Natural killer cell (primary cell): ENCODE measurements around the gene HMCES. TPM values are rescaled to one million over a fixed set of nuclear protein-coding genes. Genes with fewer than 3 reads are reported as not detected.
"Not testable (repeated sequence)": the region's sequence is repeated elsewhere in the genome, so short reads cannot be mapped to it uniquely, and the experiment has no call there.

ENCODE experiments used
- ATAC-seq, 3 donors: fragments of 150-1000 bp in 2 of 3; fragments of 200-7000 bp in 1 of 3; cut with Tn5 transposase; 1 replicate in 1 of 3; 2 replicates in 2 of 3; pipeline ENCODE4 v1.10.0; 2021; ENCODE audit warnings: mild to moderate bottlenecking in 2 of 3, moderate library complexity in 2 of 3
- DNase-seq, 2 donors: peaks; one replicate each; pipeline versions ENCODE4 v3.0.0 to v3.0.0-alpha.2; 2013 to 2021; ENCODE audit warnings: mixed read lengths in 1 of 2
- H3K27ac ChIP-seq: one replicate; pipeline ENCODE4 v1.5.1; 2013; ENCODE audit warnings: mild to moderate bottlenecking, low read length
- H3K27me3 ChIP-seq: one replicate; pipeline ENCODE4 v1.6.1; 2013; ENCODE audit warnings: low read length; ENCODE audit not compliant: control insufficient read depth, insufficient read depth
- H3K36me3 ChIP-seq: one replicate; pipeline ENCODE4 v1.6.1; 2013; ENCODE audit warnings: low read length; ENCODE audit not compliant: control insufficient read depth, insufficient read depth
- H3K4me1 ChIP-seq: one replicate; pipeline ENCODE4 v1.6.1; 2013; ENCODE audit warnings: low read length; ENCODE audit not compliant: control insufficient read depth, insufficient read depth
- H3K4me3 ChIP-seq: one replicate; pipeline ENCODE4 v1.5.1; 2013; ENCODE audit warnings: low read length
- H3K9me3 ChIP-seq: one replicate; pipeline ENCODE4 v1.6.1; 2013; ENCODE audit warnings: low read length; ENCODE audit not compliant: control insufficient read depth, insufficient read depth
- H3K27ac Mint-ChIP-seq, 2 donors: one replicate each; pipeline ENCODE4 v1.8.0; 2022; ENCODE audit warnings: mild to moderate bottlenecking in 2 of 2, mixed read lengths in 2 of 2, moderate library complexity in 1 of 2
- H3K27me3 Mint-ChIP-seq, 2 donors: one replicate each; pipeline ENCODE4 v1.8.0; 2022; ENCODE audit warnings: low read depth in 2 of 2, mixed read lengths in 2 of 2
- H3K36me3 Mint-ChIP-seq: one replicate; pipeline ENCODE4 v1.8.0; 2022; ENCODE audit warnings: mixed read lengths
- H3K4me1 Mint-ChIP-seq, 2 donors: one replicate each; pipeline ENCODE4 v1.8.0; 2022; ENCODE audit warnings: mixed read lengths in 2 of 2
- H3K4me3 Mint-ChIP-seq: one replicate; pipeline ENCODE4 v1.8.0; 2022; ENCODE audit warnings: mild to moderate bottlenecking, moderate library complexity, mixed read lengths
- H3K9me3 Mint-ChIP-seq, 2 donors: one replicate each; pipeline ENCODE4 v1.8.0; 2022; ENCODE audit warnings: mixed read lengths in 2 of 2
- WGBS: methylation state at CpG from one replicate; pipeline ENCODE4 v1.1.7; 2013; ENCODE audit warnings: missing lambda C conversion rate; ENCODE audit not compliant: insufficient coverage; 5-methylcytosine and 5-hydroxymethylcytosine counted together
- intact Hi-C: fragments of 100-400 bp; cut with micrococcal nuclease; formaldehyde crosslinking; loops from one replicate; pipeline ENCODE4 v1.14.2; 2022
- total RNA-seq, 4 donors: library from RNA; stranded (reverse); fragments of 120-200 nt in 1 of 4; gene quantifications; one replicate each; pipeline versions ENCODE4 v1.2.3 to v1.2.4, GENCODE V29; 2013 to 2022
- TF ChIP-seq, protein P1 (sequence below): fragments of 200-600 bp; IDR thresholded peaks from one replicate; pipeline ENCODE4 v1.8.0; 2022; ENCODE audit warnings: antibody characterized with exemption

The HMCES gene
- total RNA-seq, 3 donors from 2014 or later (not counting 1 experiment from before 2014, with no cell fraction given), result 37.3 to 42.8 (median 40.9) TPM

DNA sequence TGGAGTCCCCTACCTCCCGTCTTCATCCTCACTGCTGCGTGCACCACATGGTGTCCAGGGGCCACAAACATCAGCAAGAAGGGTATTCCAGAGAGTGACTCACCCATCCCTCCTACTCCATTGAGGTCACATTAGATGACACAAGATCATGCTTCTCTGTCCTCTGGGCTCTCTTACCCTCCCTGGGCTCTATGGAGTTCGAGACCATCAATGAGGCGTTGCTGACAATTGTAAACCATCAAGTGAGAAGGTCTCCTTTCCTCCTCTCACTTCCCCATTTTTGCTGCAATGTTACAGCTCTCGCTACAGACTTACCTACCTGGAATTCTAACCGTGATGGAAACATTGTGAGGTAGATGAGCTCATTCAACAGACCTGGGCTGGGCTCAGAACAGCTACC is 51.7 kb downstream of the HMCES start:
- TF ChIP-seq, protein P1, sequence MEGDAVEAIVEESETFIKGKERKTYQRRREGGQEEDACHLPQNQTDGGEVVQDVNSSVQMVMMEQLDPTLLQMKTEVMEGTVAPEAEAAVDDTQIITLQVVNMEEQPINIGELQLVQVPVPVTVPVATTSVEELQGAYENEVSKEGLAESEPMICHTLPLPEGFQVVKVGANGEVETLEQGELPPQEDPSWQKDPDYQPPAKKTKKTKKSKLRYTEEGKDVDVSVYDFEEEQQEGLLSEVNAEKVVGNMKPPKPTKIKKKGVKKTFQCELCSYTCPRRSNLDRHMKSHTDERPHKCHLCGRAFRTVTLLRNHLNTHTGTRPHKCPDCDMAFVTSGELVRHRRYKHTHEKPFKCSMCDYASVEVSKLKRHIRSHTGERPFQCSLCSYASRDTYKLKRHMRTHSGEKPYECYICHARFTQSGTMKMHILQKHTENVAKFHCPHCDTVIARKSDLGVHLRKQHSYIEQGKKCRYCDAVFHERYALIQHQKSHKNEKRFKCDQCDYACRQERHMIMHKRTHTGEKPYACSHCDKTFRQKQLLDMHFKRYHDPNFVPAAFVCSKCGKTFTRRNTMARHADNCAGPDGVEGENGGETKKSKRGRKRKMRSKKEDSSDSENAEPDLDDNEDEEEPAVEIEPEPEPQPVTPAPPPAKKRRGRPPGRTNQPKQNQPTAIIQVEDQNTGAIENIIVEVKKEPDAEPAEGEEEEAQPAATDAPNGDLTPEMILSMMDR, result no peak
- no peaks in the 10 kb centered on the region for H3K27me3 Mint-ChIP-seq
- Histone ChIP-seq H3K27me3 (no peaks in the 10 kb centered on the region), H3K4me1 (no peaks in the 10 kb centered on the region), H3K36me3 (no peaks in the 10 kb centered on the region), H3K27ac (no peak overlapping the region), H3K9me3 (no peaks in the 10 kb centered on the region), H3K4me3 (no peak overlapping the region)
- H3K27ac Mint-ChIP-seq, result no peak overlapping the region
- DNase-seq (no peak), ATAC-seq (no peak)
- intact Hi-C loops, result no loop called here
- H3K4me1 Mint-ChIP-seq, result no peaks in the 10 kb centered on the region
- H3K9me3 Mint-ChIP-seq, result no peaks in the 10 kb centered on the region
- H3K4me3 Mint-ChIP-seq, result no peak overlapping the region
- WGBS, result 79% methylated on average over 6 of the region's 6 CpGs
- no peaks in the 10 kb centered on the region for H3K36me3 Mint-ChIP-seq

DNA sequence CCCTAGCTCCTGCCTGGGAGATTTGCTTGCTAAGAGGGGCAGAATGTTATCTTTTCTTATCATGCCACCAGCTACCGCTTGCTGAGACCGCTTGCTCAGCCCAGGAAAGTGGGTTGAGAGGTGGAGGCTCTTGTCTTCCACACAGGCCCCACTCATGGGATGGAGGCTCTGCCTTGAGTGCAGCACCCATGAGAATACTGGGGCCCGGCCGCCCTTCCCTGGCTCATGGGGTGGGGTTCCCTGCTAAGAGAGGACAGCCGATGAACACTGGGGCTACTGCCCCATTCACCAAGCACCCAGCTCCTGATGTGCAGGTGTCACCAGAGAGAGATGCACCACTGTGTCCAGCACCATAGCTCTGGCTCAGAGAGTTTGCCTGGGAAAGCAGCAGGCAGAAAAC is 55.2 kb downstream of the HMCES start:
- no peaks in the 10 kb centered on the region for H3K36me3 ChIP-seq
- WGBS, result 99% methylated on average over 5 of the region's 5 CpGs
- no peaks in the 10 kb centered on the region for H3K4me1 Mint-ChIP-seq
- no peaks in the 10 kb centered on the region for H3K9me3 Mint-ChIP-seq
- no peak overlapping the region for H3K27ac ChIP-seq
- DNase-seq, result no peak
- H3K27ac Mint-ChIP-seq, result no peak overlapping the region
- no peak overlapping the region for H3K4me3 ChIP-seq
- TF ChIP-seq, protein P1, result no peak
- intact Hi-C loops, result no loop called here
- no peaks in the 10 kb centered on the region for H3K27me3 ChIP-seq
- H3K9me3 ChIP-seq, result no peaks in the 10 kb centered on the region
- H3K27me3 Mint-ChIP-seq, result no peaks in the 10 kb centered on the region
- no peaks in the 10 kb centered on the region for H3K36me3 Mint-ChIP-seq
- no peaks in the 10 kb centered on the region for H3K4me1 ChIP-seq
- no peak overlapping the region for H3K4me3 Mint-ChIP-seq
- no peak for ATAC-seq

DNA sequence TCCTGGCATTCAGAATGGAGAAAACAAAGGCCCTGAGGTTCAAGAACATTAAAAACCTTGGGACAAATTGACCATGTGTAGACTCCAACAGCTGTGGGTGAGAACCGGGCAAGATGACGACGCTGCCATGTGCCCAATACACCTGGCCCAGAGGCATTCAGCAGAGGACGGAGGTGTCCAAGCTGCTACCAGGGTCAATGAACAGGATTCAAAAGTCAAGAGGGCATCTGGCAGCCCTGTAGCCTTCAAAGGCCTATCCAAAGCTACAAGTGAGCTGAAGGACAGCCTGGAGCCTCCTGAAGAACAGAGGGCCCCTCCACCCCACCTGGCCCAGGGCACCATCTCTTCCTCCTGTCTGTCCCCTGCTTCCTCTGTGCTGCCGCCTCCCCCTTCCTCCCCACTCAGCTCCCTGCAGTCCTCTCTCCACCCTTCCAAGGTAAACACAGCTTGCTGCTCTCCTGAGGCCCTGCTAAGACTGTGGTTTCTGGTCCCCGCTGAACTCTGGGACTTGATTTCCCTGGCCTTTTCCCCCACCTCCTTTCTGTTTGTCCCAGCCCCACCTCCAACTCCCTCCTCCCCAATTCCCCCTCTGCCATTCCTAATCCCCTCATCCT is 57.5 kb downstream of the HMCES start:
- no peaks in the 10 kb centered on the region for H3K4me1 Mint-ChIP-seq
- H3K27me3 ChIP-seq, result no peaks in the 10 kb centered on the region
- 75% methylated on average over 6 of the region's 6 CpGs for WGBS
- no peaks in the 10 kb centered on the region for H3K9me3 Mint-ChIP-seq
- no peaks in the 10 kb centered on the region for H3K27me3 Mint-ChIP-seq
- H3K36me3 ChIP-seq, result no peaks in the 10 kb centered on the region
- intact Hi-C loops, result no loop called here
- no peaks in the 10 kb centered on the region for H3K36me3 Mint-ChIP-seq
- no peak overlapping the region for H3K27ac ChIP-seq
- DNase-seq (no peak), ATAC-seq (no peak)
- no peak overlapping the region for H3K4me3 Mint-ChIP-seq
- H3K9me3 ChIP-seq, result no peaks in the 10 kb centered on the region
- no peak overlapping the region for H3K27ac Mint-ChIP-seq
- no peak overlapping the region for H3K4me3 ChIP-seq
- TF ChIP-seq, protein P1, result no peak
- no peaks in the 10 kb centered on the region for H3K4me1 ChIP-seq

DNA sequence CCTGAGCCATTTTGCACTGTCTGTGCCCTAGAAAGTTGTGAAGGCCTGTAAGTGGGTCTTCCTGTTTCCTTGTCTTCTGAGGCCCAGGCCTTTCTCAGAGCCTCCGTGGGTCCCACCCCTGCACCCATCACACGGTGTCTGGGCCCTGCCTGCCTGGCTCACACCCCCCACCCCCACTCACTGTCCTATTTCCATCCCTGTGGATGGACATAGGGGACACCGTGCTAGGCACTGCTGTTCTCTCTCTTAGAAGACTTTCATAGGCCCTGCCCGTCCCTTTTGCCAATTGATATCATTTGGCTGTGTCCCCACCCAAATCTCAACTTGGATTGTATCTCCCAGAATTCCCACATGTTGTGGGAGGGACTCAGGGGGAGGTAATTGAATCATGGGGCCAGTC is 59.0 kb downstream of the HMCES start:
- DNase-seq, H3K36me3 Mint-ChIP-seq, H3K9me3 ChIP-seq, H3K27me3 ChIP-seq, ATAC-seq, H3K27ac Mint-ChIP-seq, H3K4me3 Mint-ChIP-seq, intact Hi-C loops, H3K9me3 Mint-ChIP-seq, H3K27me3 Mint-ChIP-seq, H3K4me3 ChIP-seq, H3K4me1 Mint-ChIP-seq, H3K27ac ChIP-seq, H3K36me3 ChIP-seq, H3K4me1 ChIP-seq: not testable (repeated sequence)
- 72% methylated on average over 4 of the region's 4 CpGs for WGBS

DNA sequence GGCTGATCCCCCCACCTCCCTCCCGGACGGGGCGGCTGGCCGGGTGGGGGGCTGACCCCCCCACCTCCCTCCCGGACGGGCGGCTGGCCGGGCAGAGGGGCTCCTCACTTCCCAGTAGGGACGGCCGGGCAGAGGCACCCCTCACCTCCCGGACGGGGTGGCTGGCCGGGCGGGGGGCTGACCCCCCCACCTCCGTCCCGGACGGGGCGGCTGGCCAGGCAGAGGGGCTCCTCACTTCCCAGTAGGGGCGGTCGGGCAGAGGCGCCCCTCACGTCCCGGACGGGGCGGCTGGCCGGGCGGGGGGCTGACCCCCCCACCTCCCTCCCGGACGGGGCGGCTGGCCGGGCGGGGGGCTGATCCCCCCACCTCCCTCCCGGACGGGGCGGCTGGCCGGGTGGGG is 60.5 kb downstream of the HMCES start:
- ATAC-seq, H3K36me3 ChIP-seq, H3K9me3 ChIP-seq, intact Hi-C loops, H3K27me3 ChIP-seq, H3K4me1 ChIP-seq, DNase-seq, H3K9me3 Mint-ChIP-seq, H3K4me1 Mint-ChIP-seq, H3K4me3 ChIP-seq, H3K27ac ChIP-seq, H3K4me3 Mint-ChIP-seq, H3K36me3 Mint-ChIP-seq, H3K27ac Mint-ChIP-seq: not testable (repeated sequence)
- WGBS, result 93% methylated on average over 11 of the region's 36 CpGs
- peaks cover 3 to 18% of the 10 kb centered on the region in 2 donors for H3K27me3 Mint-ChIP-seq

DNA sequence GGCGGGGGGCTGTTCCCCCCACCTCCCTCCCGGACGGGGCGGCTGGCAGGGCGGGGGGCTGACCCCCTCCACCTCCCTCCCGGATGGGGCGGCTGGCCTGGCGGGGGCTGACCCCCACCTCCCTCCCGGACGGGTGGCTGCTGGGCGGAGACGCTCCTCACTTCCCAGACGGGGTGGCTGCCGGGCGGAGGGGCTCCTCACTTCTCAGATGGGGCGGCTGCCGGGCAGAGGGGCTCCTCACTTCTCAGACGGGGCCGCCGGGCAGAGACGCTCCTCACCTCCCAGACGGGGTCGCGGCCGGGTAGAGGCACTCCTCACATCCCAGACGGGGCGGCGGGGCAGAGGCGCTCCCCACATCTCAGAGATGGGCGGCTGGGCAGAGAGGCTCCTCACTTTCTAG is 61.2 kb downstream of the HMCES start:
- Histone ChIP-seq H3K27me3 (peaks cover 15% of the 10 kb centered on the region), H3K4me1 (peaks cover 13% of the 10 kb centered on the region)
- WGBS, result 94% methylated on average over 29 of the region's 30 CpGs
- DNase-seq, H3K27ac ChIP-seq, ATAC-seq, H3K4me3 ChIP-seq, H3K36me3 ChIP-seq, H3K27ac Mint-ChIP-seq, H3K4me3 Mint-ChIP-seq, H3K9me3 ChIP-seq, H3K4me1 Mint-ChIP-seq, H3K36me3 Mint-ChIP-seq, H3K9me3 Mint-ChIP-seq, intact Hi-C loops: not testable (repeated sequence)
- H3K27me3 Mint-ChIP-seq, result peaks cover 5 to 21% of the 10 kb centered on the region in 2 donors
